Activated CD8-positive, alpha-beta memory T cell treated with anti-CD3 and anti-CD28 coated beads, Interleukin-2, amount 50 U/mL, for 1 hour (primary cell): Measurements from ENCODE around the gene ANKLE2.
A peak's percentile ranks its signal among the peaks of the same experiment; 100 is the strongest.

Experiments
- DNase-seq: peaks from one replicate; pipeline ENCODE4 v3.0.0-alpha.2; 2020; ENCODE audit errors: extremely low read depth

The ANKLE2 gene

GRCh38 chr12:132687211-132688164, 74.1 kb downstream of the ANKLE2 start, which contains the start of the genes POLE and PXMP2:
POLE (minus strand) TSS chr12:132687342; CDS start chr12:132687315, 27 bp downstream.
PXMP2 (plus strand) TSS chr12:132687587; CDS start chr12:132687671, 84 bp downstream.
- DNase-seq: peak; percentile 81

DNA sequence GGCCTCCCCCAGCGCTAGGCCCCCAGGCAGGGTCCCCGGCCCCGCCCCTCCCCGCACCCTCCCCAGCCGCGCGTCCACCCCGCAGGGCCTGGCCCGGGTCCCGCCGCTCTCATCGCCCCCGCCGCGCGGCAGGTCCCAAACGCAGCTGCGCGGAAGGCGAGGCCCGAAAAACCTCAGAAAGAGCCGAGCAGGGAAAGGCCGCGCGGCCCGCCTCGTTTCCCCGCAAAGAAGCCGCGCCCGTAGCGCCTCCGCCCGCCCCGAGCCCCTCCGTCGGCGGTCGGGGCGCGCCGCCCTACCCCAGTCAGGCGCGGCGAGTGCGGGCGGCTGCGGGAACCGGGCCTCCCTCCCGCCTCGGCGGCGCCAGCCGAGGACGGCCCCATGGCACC, 74.8 kb downstream of the ANKLE2 start:
- DNase-seq: no peak

- no peak for DNase-seq
These were observed 76.2 kb downstream of the ANKLE2 start for GRCh38 chr12:132685400-132685799.

DNA sequence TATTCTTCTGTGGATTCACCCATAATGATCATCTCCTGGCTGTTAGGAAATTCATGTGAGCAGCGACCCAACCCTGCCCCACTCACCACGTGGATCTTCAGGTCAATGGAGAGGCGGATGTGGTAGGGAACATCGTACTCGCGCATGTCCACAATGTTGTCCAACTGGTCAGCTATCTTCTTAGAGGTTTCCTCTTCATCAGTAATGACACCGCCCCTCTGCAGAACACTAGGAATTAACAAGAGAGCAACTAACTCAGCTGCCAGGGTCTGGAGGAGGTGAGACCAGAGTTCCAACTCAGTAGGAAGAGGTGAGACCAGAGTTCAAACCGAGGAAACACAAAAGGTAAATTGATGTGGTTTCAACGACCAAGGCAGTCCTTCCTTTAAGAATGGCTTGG, 84.1 kb downstream of the ANKLE2 start:
- no peak for DNase-seq

DNA sequence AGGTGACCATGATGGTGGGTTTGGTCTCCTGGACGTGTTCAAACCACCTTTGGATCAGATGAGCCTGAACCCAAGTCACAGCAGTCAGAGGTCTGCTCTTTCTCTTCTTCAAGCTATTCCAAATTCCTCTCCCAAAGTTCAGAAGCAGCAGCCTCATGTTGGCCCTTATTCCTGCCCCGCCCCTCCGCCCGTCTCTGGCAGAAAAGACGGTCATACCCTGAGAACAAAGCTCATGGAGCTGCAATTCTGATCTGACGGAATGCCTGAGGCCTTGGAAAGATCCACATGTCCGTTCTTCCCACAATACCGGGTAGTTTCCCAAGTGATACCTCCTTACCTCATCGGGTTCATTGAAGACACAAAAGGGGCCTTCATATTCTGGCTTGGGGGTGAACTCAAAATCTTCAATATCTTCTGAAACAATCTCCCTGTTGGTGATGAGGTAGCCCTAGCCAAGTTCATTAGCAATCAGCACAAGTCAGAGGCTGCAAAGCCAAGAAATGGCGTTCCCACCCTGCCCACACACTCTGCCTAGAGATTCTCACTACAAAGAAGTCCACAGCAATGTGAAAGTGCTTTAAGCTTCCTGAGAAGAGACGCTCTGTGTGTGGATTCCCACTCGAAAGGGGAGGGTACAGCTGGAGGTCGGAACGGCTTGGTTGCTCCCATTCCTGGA, 85.7 kb downstream of the ANKLE2 start:
- DNase-seq: no peak
